Activated naive CD4-positive, alpha-beta T cell treated with anti-CD3 and anti-CD28 coated beads, Interleukin-2, amount 10 ng/mL, durations not matched to agents 7 days and 5 days (primary cell): Measurements from ENCODE around the gene LIMS4.
"Not testable (repeated sequence)": the region's sequence is repeated elsewhere in the genome, so short reads cannot be mapped to it uniquely, and the experiment has no call there.

Experiments
- CTCF ChIA-PET: fragments of 350-600 bp; sonication (Branson Sonifier 250); formaldehyde crosslinking; loops from one replicate; lab custom pipeline; 2021; ENCODE audit warnings: antibody characterized with exemption; lab: Charles Lee
- DNase-seq: peaks from one replicate; pipeline ENCODE4 v3.0.0-alpha.2; 2020
- H3K27ac Mint-ChIP-seq: one replicate; pipeline ENCODE4 v1.8.0; 2021; ENCODE audit warnings: mild to moderate bottlenecking, moderate library complexity, mixed read lengths
- H3K27me3 Mint-ChIP-seq: one replicate; pipeline ENCODE4 v1.8.0; 2021; ENCODE audit warnings: mild to moderate bottlenecking, mixed read lengths
- H3K36me3 Mint-ChIP-seq: one replicate; pipeline ENCODE4 v1.8.0; 2021; ENCODE audit warnings: mixed read lengths
- H3K4me1 Mint-ChIP-seq: one replicate; pipeline ENCODE4 v1.8.0; 2021; ENCODE audit warnings: mixed read lengths
- H3K4me3 Mint-ChIP-seq: one replicate; pipeline ENCODE4 v1.8.0; 2021; ENCODE audit warnings: mild to moderate bottlenecking, moderate library complexity, mixed read lengths
- H3K9me3 Mint-ChIP-seq: one replicate; pipeline ENCODE4 v1.8.0; 2021; ENCODE audit warnings: mixed read lengths

LIMS4 gene

DNA sequence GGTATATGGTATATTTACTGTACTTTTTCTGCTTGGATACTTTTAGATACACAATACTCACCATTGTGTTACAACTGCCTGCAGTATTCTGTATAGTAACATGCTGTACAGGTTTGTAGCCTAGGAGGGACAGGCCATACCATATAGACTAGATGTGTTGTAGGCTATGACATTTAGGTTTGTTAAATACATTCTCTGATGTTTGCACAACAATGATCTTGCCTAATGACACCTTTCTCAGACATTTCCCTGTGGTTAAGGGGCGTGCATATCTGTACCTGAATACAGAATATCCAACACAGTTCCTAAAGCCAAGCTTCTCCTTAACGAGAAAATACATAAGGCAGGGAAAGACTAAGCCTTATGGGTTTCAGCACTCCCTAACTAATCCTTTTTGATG lies 10.2 kb downstream of the LIMS4 start:
- H3K36me3 Mint-ChIP-seq, H3K9me3 Mint-ChIP-seq, CTCF ChIA-PET, H3K4me1 Mint-ChIP-seq, H3K27ac Mint-ChIP-seq, DNase-seq, H3K27me3 Mint-ChIP-seq, H3K4me3 Mint-ChIP-seq: not testable (repeated sequence)

DNA sequence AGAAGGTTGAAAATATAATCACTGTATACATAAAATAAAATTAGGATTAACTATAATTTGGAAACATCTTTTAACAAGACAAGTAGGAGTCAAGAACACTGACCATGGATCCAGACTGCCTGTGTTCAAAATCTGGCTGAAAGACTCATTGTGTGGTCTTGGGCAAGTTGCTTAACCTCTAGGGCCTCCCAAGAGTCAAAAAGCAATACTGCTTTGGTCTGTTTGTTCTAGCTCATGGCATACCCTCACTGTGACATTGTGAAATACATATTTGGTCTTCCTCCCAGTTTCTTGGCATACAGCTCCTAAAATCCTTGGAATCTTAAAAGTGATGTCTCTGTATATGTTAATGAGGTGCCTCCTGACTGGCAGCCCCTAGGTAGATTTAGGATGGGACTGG lies 12.3 kb downstream of the LIMS4 start:
- DNase-seq, H3K27me3 Mint-ChIP-seq, H3K27ac Mint-ChIP-seq, CTCF ChIA-PET, H3K4me1 Mint-ChIP-seq, H3K36me3 Mint-ChIP-seq, H3K9me3 Mint-ChIP-seq, H3K4me3 Mint-ChIP-seq: not testable (repeated sequence)

DNA sequence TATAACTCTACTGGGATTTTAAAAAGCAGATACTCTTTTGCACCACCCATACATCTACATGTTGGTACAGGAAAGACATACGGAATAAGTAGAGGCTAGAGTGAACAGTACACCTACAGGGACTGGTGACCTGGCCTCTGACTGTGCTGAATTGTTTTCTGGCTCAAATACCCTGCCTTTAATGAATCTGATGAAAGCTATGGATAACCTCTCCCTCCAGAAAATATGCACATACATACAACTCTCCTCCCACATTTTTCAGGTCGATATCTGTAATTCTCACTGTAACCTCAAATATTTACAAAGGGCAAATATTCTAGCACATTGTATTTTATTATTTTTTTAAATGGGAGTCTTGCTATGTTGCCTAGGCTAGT lies 15.4 kb downstream of the LIMS4 start:
- H3K27ac Mint-ChIP-seq, CTCF ChIA-PET, H3K36me3 Mint-ChIP-seq, DNase-seq, H3K4me1 Mint-ChIP-seq, H3K4me3 Mint-ChIP-seq, H3K9me3 Mint-ChIP-seq, H3K27me3 Mint-ChIP-seq: not testable (repeated sequence)

DNA sequence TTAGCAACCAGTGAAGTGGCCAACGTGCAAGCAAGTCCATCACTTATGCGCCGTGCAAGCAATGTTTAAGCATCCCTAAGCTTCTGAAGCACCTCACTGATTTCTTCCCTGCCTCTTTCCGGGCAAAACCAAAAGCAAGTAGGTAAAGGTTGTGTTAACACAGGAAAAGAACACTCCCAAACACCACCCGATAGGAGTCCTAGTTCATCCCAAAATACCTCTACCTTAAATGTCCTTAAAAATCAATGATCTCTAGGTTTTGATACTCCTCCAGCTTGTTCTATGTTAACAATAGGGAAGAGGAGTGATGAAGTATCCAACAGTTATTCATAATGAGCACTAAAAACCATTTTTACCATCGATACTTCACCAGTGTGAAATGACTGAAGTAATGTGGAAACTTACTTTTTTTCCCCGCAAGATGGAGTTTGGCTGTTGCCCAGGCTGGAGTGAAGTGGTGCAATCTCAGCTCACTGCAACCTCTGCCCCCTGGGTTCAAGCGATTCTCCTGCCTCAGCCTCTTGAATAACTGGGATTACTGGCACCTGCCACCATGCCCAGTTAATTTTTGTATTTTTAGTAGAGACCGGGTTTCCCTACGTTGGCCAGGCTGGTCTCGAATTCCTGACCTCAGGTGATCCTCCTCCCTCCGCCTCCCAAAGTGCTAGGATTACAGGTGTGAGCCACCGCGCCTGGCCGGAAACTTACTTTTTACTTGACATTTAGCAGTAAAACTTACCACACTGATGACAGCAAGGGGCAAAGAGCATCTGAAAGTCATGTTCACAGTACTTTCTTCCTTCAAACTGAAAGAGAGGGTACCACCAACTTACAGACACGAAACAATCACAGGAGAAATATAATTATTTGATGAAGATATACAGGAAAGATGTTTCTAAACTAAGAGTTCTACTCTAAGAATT lies 16.1 kb downstream of the LIMS4 start:
- H3K27me3 Mint-ChIP-seq, H3K4me3 Mint-ChIP-seq, H3K4me1 Mint-ChIP-seq, H3K9me3 Mint-ChIP-seq, H3K27ac Mint-ChIP-seq, DNase-seq, H3K36me3 Mint-ChIP-seq, CTCF ChIA-PET: not testable (repeated sequence)

DNA sequence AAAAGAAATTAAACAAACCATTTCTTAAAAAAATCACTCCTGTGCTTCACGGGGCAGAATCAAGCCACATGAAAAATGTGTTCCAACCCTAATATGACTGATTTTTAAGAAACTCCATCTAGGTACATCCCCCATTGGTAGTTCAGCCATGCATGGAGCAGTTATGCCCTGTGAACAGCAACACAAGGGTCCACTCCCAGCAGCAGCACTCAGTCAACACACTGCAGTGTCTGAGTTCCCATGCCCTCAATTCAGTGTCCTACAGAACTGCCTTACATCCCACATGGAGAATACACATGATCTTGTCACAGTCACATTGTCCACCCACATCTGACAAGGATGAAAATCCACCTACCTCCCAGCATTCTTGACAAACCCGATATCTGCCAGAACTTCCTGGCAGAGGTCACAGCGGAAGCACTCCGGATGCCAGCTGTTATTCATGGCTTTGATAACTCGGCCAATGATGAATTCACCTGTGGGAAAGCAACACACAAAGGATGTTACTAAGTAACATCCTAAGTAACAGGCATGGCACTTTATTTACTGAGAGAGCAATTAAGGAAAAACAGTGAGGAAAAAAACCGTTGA lies 17.4 kb downstream of the LIMS4 start:
- not testable (repeated sequence) for H3K9me3 Mint-ChIP-seq, H3K27ac Mint-ChIP-seq

DNA sequence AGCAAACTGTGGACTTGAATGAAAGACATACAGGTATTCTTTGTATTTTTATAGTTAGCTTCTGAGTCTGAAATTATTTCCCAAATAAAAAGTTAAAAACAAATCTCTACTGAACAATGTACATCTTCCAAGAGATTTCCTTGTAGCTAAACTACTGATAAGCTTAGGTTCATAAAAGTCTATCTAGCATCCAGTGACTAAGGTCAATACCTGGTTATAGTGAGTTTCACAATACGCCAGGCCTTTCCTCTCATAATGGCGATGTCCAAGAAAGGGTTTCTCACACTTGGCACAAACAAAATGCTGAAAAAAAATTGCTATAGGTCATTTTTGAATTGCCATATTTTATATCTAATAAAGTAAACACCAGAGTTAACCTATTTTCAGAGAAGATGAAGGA lies 21.7 kb downstream of the LIMS4 start:
- H3K4me3 Mint-ChIP-seq, DNase-seq, H3K27me3 Mint-ChIP-seq, CTCF ChIA-PET, H3K4me1 Mint-ChIP-seq, H3K27ac Mint-ChIP-seq, H3K9me3 Mint-ChIP-seq, H3K36me3 Mint-ChIP-seq: not testable (repeated sequence)

More for the DNA sequence above, 17.4 kb downstream of the LIMS4 start:
- H3K27me3 Mint-ChIP-seq, DNase-seq, CTCF ChIA-PET, H3K36me3 Mint-ChIP-seq, H3K4me3 Mint-ChIP-seq, H3K4me1 Mint-ChIP-seq: not testable (repeated sequence)

DNA sequence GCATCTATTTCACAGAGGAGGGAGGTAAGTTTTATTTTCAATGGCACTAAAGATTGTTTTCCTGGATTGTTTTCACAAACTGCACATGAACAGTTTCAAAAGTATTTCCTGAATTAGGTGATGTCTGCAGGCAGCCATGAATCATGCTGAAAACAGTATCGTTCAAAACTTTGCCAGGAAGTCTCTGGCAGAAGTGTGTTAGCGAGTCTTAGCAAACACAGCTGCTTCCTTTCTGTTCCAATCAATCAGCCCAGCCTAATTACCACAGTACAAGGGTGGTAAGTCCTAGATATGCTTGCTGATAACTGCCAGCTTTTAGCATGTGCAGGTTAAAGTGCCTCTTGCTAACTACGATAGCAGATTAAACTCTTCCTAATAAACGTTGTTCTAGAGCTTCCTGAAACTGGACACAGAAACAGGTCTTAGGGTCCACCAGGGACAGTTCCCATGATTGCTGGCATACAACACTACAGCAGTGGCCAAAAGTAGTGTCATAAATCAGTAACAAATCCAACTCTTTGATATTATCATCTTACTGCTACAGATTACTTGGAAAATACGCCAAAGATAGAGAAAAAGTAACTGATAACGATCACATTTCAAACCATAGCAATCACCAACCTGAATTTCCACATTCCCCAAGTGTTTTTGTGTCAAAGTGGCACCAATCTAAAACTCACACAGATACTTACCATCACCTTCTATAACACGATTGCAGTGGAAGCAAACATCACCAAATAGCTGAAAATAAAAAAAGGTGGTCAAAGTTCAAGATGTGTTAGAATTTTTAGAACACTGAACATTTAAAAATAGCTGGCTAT lies 23.3 kb downstream of the LIMS4 start:
- H3K36me3 Mint-ChIP-seq, H3K4me3 Mint-ChIP-seq, H3K9me3 Mint-ChIP-seq, H3K27ac Mint-ChIP-seq, DNase-seq, CTCF ChIA-PET, H3K27me3 Mint-ChIP-seq, H3K4me1 Mint-ChIP-seq: not testable (repeated sequence)

DNA sequence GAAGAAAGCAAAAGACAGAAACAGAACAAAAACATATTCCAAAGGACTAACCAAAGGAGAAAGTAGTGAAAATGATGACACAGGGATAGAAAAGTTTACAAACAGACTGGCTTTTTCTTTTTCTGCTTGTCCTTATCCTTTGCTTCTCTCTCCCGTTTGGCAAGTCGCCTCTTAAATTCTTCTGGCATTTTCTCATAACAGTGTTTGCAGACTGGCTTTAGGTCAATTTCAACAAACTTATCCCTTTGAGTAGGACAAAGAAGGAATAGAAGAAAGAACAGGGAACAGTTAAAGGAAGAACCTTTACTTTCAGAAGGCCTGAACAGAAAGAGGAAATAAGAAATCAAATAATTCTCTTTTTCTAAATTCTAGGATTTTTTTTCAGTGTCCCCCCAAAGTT lies 26.0 kb downstream of the LIMS4 start:
- H3K27ac Mint-ChIP-seq, H3K9me3 Mint-ChIP-seq, H3K4me3 Mint-ChIP-seq, H3K27me3 Mint-ChIP-seq, DNase-seq, CTCF ChIA-PET, H3K36me3 Mint-ChIP-seq, H3K4me1 Mint-ChIP-seq: not testable (repeated sequence)

DNA sequence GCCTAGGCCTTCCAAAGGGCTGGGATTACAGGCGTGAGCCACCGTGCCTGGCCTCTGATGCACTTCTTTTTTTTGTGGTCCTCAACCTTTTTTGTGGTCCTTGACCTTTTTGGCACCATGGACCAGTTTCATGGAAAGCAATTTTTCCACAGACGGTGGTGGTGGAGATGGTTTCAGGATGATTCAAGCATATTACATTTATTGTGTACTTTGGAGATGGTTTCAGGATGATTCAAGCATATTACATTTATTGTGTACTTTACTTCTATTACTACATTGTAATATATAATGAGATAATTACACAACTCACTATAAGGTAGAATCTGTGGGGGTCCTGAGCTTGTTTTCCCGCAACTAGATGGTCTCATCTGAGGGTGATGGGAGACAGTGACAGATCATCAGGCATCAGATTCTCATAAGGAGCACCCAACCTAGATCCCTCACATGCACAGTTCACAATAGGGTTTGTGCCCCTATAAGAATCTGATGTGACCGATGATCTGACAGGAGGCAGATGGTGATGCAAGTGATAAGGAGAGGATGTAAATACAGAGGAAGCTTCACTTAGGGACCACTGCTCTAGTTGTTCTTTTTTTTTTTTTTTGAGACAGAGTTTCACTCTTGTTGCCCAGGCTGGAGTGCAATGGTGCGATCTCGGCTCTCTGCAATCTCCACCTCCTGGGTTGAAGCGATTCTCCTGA lies 29.2 kb downstream of the LIMS4 start:
- H3K9me3 Mint-ChIP-seq, DNase-seq, CTCF ChIA-PET, H3K27me3 Mint-ChIP-seq, H3K27ac Mint-ChIP-seq, H3K36me3 Mint-ChIP-seq, H3K4me3 Mint-ChIP-seq, H3K4me1 Mint-ChIP-seq: not testable (repeated sequence)

DNA sequence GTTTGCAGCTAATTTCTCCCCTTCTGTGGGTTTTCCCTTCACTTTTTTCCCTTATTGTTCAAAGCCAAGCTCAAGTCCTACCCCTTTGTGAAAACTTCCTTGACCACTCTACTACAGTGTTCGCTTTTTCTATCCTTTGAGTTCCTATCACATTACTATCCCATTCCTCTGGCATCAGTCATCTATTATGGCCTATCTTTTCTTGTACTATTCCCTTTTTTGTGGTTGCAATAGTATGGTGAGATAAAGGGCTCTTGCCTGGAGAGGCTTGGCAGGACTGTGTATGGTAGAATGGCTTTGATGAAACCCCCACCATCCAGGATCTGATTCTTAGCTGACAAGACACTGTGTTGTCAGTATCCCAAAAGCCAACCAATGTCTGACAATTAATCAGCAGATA lies 30.7 kb downstream of the LIMS4 start:
- DNase-seq, H3K27ac Mint-ChIP-seq, H3K36me3 Mint-ChIP-seq, H3K4me1 Mint-ChIP-seq, H3K27me3 Mint-ChIP-seq, CTCF ChIA-PET, H3K9me3 Mint-ChIP-seq, H3K4me3 Mint-ChIP-seq: not testable (repeated sequence)

DNA sequence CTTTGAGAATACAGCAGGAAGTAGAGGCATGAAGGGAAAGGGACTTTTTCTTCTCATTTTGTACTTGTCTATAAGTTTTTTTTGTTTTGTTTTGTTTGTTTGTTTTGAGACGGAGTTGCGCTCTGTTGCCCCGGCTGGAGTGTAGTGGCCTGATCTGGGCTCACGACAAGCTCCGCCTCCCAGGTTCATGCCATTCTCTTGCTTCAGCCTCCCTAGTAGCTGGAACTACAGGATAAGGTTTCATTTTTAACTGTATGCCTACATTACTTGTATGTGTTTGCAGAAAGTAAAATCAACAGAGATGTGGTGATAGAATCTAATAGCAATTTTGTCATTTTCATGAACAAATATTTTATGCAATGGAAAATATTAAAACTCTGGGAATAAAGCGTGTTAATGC lies 38.1 kb downstream of the LIMS4 start:
- H3K27me3 Mint-ChIP-seq, H3K9me3 Mint-ChIP-seq, H3K27ac Mint-ChIP-seq, H3K4me3 Mint-ChIP-seq, H3K36me3 Mint-ChIP-seq, CTCF ChIA-PET, DNase-seq, H3K4me1 Mint-ChIP-seq: not testable (repeated sequence)

DNA sequence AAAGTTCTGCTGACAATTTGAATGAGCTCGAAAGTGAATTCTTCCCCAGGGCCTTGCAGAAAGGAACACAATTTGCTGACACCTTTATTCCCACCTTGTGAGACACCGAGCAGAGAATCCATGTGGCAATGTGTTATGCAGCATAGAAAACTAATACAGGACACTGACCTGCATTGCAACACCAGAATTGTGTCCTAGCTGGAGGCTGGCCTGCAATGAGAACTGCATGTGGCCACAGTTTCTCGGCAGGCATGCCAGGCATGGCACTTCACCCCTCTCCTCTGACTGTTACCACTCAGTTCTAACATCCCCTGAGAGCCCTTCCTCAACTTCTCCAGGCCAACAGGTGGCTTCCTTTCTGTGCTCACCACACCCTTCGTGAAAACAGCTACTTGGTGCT lies 46.9 kb downstream of the LIMS4 start:
- CTCF ChIA-PET, H3K36me3 Mint-ChIP-seq, H3K27ac Mint-ChIP-seq, H3K4me1 Mint-ChIP-seq, H3K4me3 Mint-ChIP-seq, DNase-seq, H3K27me3 Mint-ChIP-seq, H3K9me3 Mint-ChIP-seq: not testable (repeated sequence)

DNA sequence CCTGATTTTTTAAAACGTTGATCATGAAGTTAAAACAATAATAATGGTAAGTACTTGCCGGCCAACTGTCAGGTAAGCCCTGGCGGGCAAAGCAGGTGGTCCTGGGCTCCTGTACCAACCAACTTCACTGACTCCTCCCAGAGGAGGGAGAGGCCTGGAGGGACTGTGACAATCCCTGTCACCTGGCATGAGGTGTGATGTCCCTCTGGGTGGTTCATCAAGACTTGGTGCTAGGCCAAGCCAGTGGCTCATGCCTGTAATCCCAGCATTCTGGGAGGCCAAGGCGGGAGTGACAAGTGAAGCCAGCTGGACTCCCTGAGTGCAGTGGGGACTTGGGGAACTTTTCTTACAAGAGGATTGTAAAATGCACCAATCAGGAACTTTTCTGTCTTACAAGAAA lies 48.2 kb downstream of the LIMS4 start:
- H3K27ac Mint-ChIP-seq, H3K9me3 Mint-ChIP-seq, CTCF ChIA-PET, DNase-seq, H3K4me1 Mint-ChIP-seq, H3K36me3 Mint-ChIP-seq, H3K4me3 Mint-ChIP-seq, H3K27me3 Mint-ChIP-seq: not testable (repeated sequence)

DNA sequence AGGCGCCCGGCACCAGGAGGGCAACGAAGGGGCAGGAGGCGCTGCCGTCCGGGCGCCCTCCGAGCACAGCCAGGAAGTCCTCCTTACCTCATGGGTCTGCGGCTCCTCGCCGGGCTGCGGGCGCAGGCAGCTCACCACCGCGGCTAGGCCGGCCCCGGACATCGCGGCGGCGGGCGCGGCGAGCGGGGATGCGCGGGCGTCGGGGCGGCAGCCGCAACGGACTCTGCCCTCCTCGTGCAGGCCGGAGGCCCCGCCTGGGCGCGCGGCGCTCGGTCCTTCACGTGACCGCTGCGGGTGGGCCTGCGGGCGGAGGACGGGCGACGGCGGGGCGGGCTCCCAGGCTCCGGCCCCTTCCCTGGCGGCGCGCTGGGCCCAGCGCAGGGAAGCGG lies 49.0 kb downstream of the LIMS4 start:
- H3K27ac Mint-ChIP-seq, DNase-seq, CTCF ChIA-PET, H3K9me3 Mint-ChIP-seq, H3K4me1 Mint-ChIP-seq, H3K36me3 Mint-ChIP-seq, H3K4me3 Mint-ChIP-seq, H3K27me3 Mint-ChIP-seq: not testable (repeated sequence)
